Hematopoietic multipotent progenitor cell (in vitro differentiated cells): ENCODE data around the gene FCRL2. TPM values are rescaled to one million over a fixed set of nuclear protein-coding genes. Genes with fewer than 3 reads are reported as not detected.
A peak's percentile ranks its signal among the peaks of the same experiment; 100 is the strongest.
"Not testable (repeated sequence)": the region's sequence is repeated elsewhere in the genome, so short reads cannot be mapped to it uniquely, and the experiment has no call there.

Experiments used
- DNase-seq, 3 donors: peaks; one replicate each; pipeline ENCODE4 v3.0.0-alpha.2; 2011 to 2015; ENCODE audit warnings: low read depth in 2 of 3, low spot score in 2 of 3
- total RNA-seq: library from RNA; depleted of rRNA; stranded (reverse); fragments of >200 nt; gene quantifications from one replicate; pipeline ENCODE4 v1.2.3, GENCODE V29; 2012

Gene FCRL2
- total RNA-seq, 1 donor: under 0.01 TPM

GRCh38 chr1:157753611-157754010 lies 23.3 kb downstream of the FCRL2 start:
- DNase-seq: no peak

GRCh38 chr1:157751283-157751682 lies 25.6 kb downstream of the FCRL2 start:
- no peak for DNase-seq

GRCh38 chr1:157748262-157748817 lies 28.6 kb downstream of the FCRL2 start:
- no peak for DNase-seq

GRCh38 chr1:157739229-157739901 lies 37.6 kb downstream of the FCRL2 start:
- no peak for DNase-seq

GRCh38 chr1:157735991-157736390 lies 40.9 kb downstream of the FCRL2 start:
- not testable (repeated sequence) for DNase-seq

GRCh38 chr1:157734321-157734720 lies 42.6 kb downstream of the FCRL2 start:
- no peak for DNase-seq

GRCh38 chr1:157732755-157733154 lies 44.2 kb downstream of the FCRL2 start:
- DNase-seq: no peak

GRCh38 chr1:157725221-157725577 lies 51.7 kb downstream of the FCRL2 start:
- DNase-seq: peak in 2 of 3 donors; percentile 53 to 91

GRCh38 chr1:157724537-157725220 lies 52.3 kb downstream of the FCRL2 start:
- DNase-seq: no peak

- DNase-seq: no peak
Measured at GRCh38 chr1:157723157-157723556, 53.8 kb downstream of the FCRL2 start.

- DNase-seq: no peak
Measured at GRCh38 chr1:157721985-157722384, 54.9 kb downstream of the FCRL2 start.

- DNase-seq: no peak
Measured at GRCh38 chr1:157715736-157716135, 61.2 kb downstream of the FCRL2 start.

GRCh38 chr1:157711802-157712201 lies 65.1 kb downstream of the FCRL2 start:
- DNase-seq: no peak

- DNase-seq: peak in 1 of 3 donors; percentile 39
Measured at GRCh38 chr1:157704878-157705277, 72.1 kb downstream of the FCRL2 start.

- no peak for DNase-seq
Measured at GRCh38 chr1:157703981-157704380, 73.0 kb downstream of the FCRL2 start.

GRCh38 chr1:157702308-157702825 lies 74.6 kb downstream of the FCRL2 start:
- DNase-seq: no peak

- no peak for DNase-seq
Measured at GRCh38 chr1:157700732-157701131, 76.2 kb downstream of the FCRL2 start, which contains the start of gene FCRL3. TSS of gene FCRL3 (minus strand) at chr1:157700769. CDS start at chr1:157700489, 280 bp downstream.

- DNase-seq: no peak
Measured at GRCh38 chr1:157700305-157700704, 76.6 kb downstream of the FCRL2 start.

- DNase-seq: no peak
Measured at GRCh38 chr1:157697781-157698569, 79.0 kb downstream of the FCRL2 start.

- DNase-seq: no peak
Measured at GRCh38 chr1:157696966-157697628, 79.8 kb downstream of the FCRL2 start.
